DMS 273 (cell line): ENCODE results near the gene MTFR1L.

ENCODE experiments used
- DNase-seq: peaks from one replicate; lab custom pipeline; 2025; ENCODE audit not compliant: unreplicated experiment; lab: John Stamatoyannopoulos, UW

The MTFR1L gene

GRCh38 chr1:25819491-25820246 is at the start of gene MTFR1L:
TSS of gene MTFR1L (plus strand) at chr1:25819954. CDS start at chr1:25823105, 3,151 bp downstream.
- DNase-seq = peak; percentile 92

GRCh38 chr1:25770541-25771220 is 49.1 kb upstream of the MTFR1L start:
- DNase-seq = no peak

- peak; percentile 93 for DNase-seq
Observed at GRCh38 chr1:25771221-25772114, 48.3 kb upstream of the MTFR1L start.

- DNase-seq = no peak
Observed at GRCh38 chr1:25772164-25772563, 47.6 kb upstream of the MTFR1L start.

GRCh38 chr1:25772692-25773245 is 47.0 kb upstream of the MTFR1L start:
- no peak for DNase-seq

GRCh38 chr1:25773441-25774125 is 46.2 kb upstream of the MTFR1L start:
- no peak for DNase-seq

GRCh38 chr1:25774206-25774803 is 45.4 kb upstream of the MTFR1L start:
- peak; percentile 67 for DNase-seq

- DNase-seq = peak; percentile 71
Observed at GRCh38 chr1:25774921-25775771, 44.6 kb upstream of the MTFR1L start.

GRCh38 chr1:25779388-25779787 is 40.4 kb upstream of the MTFR1L start:
- no peak for DNase-seq

GRCh38 chr1:25779894-25780293 is 39.9 kb upstream of the MTFR1L start:
- DNase-seq = no peak

GRCh38 chr1:25780318-25781129 is 39.2 kb upstream of the MTFR1L start:
- peak; percentile 82 for DNase-seq

GRCh38 chr1:25781130-25781433 is 38.7 kb upstream of the MTFR1L start:
- no peak for DNase-seq

- peak; percentile 57 for DNase-seq
Observed at GRCh38 chr1:25782608-25783201, 37.0 kb upstream of the MTFR1L start.

- peak; percentile 59 for DNase-seq
Observed at GRCh38 chr1:25784575-25785051, 35.1 kb upstream of the MTFR1L start.

GRCh38 chr1:25785333-25786067 is 34.3 kb upstream of the MTFR1L start:
- no peak for DNase-seq

- no peak for DNase-seq
Observed at GRCh38 chr1:25786887-25787759, 32.6 kb upstream of the MTFR1L start.
